ENCODE results near the gene AGPAT3.

Gene AGPAT3

GRCh38 chr21:44035244-44035643, 170.2 kb downstream of the AGPAT3 start:
- no peak for DNase-seq (ENCODE audit: low read depth in 2 of 2)
- H3K4me3 ChIP-seq (replicated peaks in 1 of 2; ENCODE audit: low read depth in 2 of 2, low read length in 2 of 2): no peak overlapping the region
- no peak for TF ChIP-seq CTCF (IDR thresholded peaks at IDR 0.05; ENCODE audit: low read depth, low read length)
